Measurements from ENCODE around the gene PPARA.

The PPARA gene

GRCh38 chr22:46143491-46144147, 6.7 kb upstream of the PPARA start:
- no peak for DNase-seq (ENCODE audit: extremely low read depth, insufficient read length)
- peaks cover 2% of the 10 kb centered on the region; the same call in 1 of the 2 replicates for H3K27me3 ChIP-seq (replicated peaks; ENCODE audit: control insufficient read depth, insufficient read depth, low read length)
- H3K36me3 ChIP-seq (ENCODE audit: control insufficient read depth, insufficient read depth, low read length): no peaks in the 10 kb centered on the region
- H3K4me3 ChIP-seq (replicated peaks; ENCODE audit: low read depth, low read length): no peak overlapping the region
- no peak for TF ChIP-seq CTCF (IDR thresholded peaks at IDR 0.05; ENCODE audit: insufficient read depth, low read length, poor library complexity, severe bottlenecking)

GRCh38 chr22:46145361-46145851, 4.9 kb upstream of the PPARA start:
- H3K36me3 ChIP-seq (ENCODE audit: control insufficient read depth, insufficient read depth, low read length): no peaks in the 10 kb centered on the region
- H3K27me3 ChIP-seq (replicated peaks; ENCODE audit: control insufficient read depth, insufficient read depth, low read length): peaks cover 2% of the 10 kb centered on the region; the same call in 1 of the 2 replicates
- H3K4me3 ChIP-seq (replicated peaks; ENCODE audit: low read depth, low read length): no peak overlapping the region
- DNase-seq (ENCODE audit: extremely low read depth, insufficient read length): no peak
- no peak for TF ChIP-seq CTCF (IDR thresholded peaks at IDR 0.05; ENCODE audit: insufficient read depth, low read length, poor library complexity, severe bottlenecking)

- TF ChIP-seq CTCF (IDR thresholded peaks at IDR 0.05; ENCODE audit: insufficient read depth, low read length, poor library complexity, severe bottlenecking): no peak
- no peak for DNase-seq (ENCODE audit: extremely low read depth, insufficient read length)
- H3K27me3 ChIP-seq (replicated peaks; ENCODE audit: control insufficient read depth, insufficient read depth, low read length): peaks cover 2% of the 10 kb centered on the region; the same call in 1 of the 2 replicates
- H3K36me3 ChIP-seq (ENCODE audit: control insufficient read depth, insufficient read depth, low read length): no peaks in the 10 kb centered on the region
- H3K4me3 ChIP-seq (replicated peaks; ENCODE audit: low read depth, low read length): no peak overlapping the region
Measured at GRCh38 chr22:46145896-46146295, 4.4 kb upstream of the PPARA start.

- peaks cover 2% of the 10 kb centered on the region; the same call in 1 of the 2 replicates for H3K27me3 ChIP-seq (replicated peaks; ENCODE audit: control insufficient read depth, insufficient read depth, low read length)
- TF ChIP-seq CTCF (IDR thresholded peaks at IDR 0.05; ENCODE audit: insufficient read depth, low read length, poor library complexity, severe bottlenecking): no peak
- no peak overlapping the region for H3K4me3 ChIP-seq (replicated peaks; ENCODE audit: low read depth, low read length)
- no peaks in the 10 kb centered on the region for H3K36me3 ChIP-seq (ENCODE audit: control insufficient read depth, insufficient read depth, low read length)
- DNase-seq (ENCODE audit: extremely low read depth, insufficient read length): no peak
Measured at GRCh38 chr22:46146329-46146728, 4.0 kb upstream of the PPARA start.

- H3K27me3 ChIP-seq (replicated peaks; ENCODE audit: control insufficient read depth, insufficient read depth, low read length): peaks cover 2% of the 10 kb centered on the region; the same call in 1 of the 2 replicates
- H3K4me3 ChIP-seq (replicated peaks; ENCODE audit: low read depth, low read length): no peak overlapping the region
- no peak for DNase-seq (ENCODE audit: extremely low read depth, insufficient read length)
- TF ChIP-seq CTCF (IDR thresholded peaks at IDR 0.05; ENCODE audit: insufficient read depth, low read length, poor library complexity, severe bottlenecking): no peak
- H3K36me3 ChIP-seq (ENCODE audit: control insufficient read depth, insufficient read depth, low read length): no peaks in the 10 kb centered on the region
Measured at GRCh38 chr22:46147061-46147460, 3.3 kb upstream of the PPARA start.
